ENCODE measurements around the gene CD180.

The CD180 gene

GRCh38 chr5:67196537-67197059, at the start of gene CD180:
CD180 (minus strand) TSS chr5:67196799; CDS start chr5:67196641, 158 bp downstream.
- no peak for DNase-seq (ENCODE audit: extremely low read depth in 1 of 2, low read depth in 1 of 2)

- no peak for DNase-seq (ENCODE audit: extremely low read depth in 1 of 2, low read depth in 1 of 2)
Observed at GRCh38 chr5:67246108-67246507, 49.5 kb upstream of the CD180 start.

- no peak for DNase-seq (ENCODE audit: extremely low read depth in 1 of 2, low read depth in 1 of 2)
Observed at GRCh38 chr5:67245259-67245846, 48.8 kb upstream of the CD180 start.

- DNase-seq (ENCODE audit: extremely low read depth in 1 of 2, low read depth in 1 of 2): no peak
Observed at GRCh38 chr5:67244345-67244793, 47.8 kb upstream of the CD180 start.

- no peak for DNase-seq (ENCODE audit: extremely low read depth in 1 of 2, low read depth in 1 of 2)
Observed at GRCh38 chr5:67243944-67244343, 47.3 kb upstream of the CD180 start.

GRCh38 chr5:67243349-67243748, 46.8 kb upstream of the CD180 start:
- no peak for DNase-seq (ENCODE audit: extremely low read depth in 1 of 2, low read depth in 1 of 2)

GRCh38 chr5:67241326-67241725, 44.7 kb upstream of the CD180 start:
- DNase-seq (ENCODE audit: extremely low read depth in 1 of 2, low read depth in 1 of 2): no peak

GRCh38 chr5:67240846-67241245, 44.2 kb upstream of the CD180 start:
- DNase-seq (ENCODE audit: extremely low read depth in 1 of 2, low read depth in 1 of 2): no peak

GRCh38 chr5:67240065-67240464, 43.5 kb upstream of the CD180 start:
- no peak for DNase-seq (ENCODE audit: extremely low read depth in 1 of 2, low read depth in 1 of 2)

- DNase-seq (ENCODE audit: extremely low read depth in 1 of 2, low read depth in 1 of 2): no peak
Observed at GRCh38 chr5:67238191-67238590, 41.6 kb upstream of the CD180 start.

- DNase-seq (ENCODE audit: extremely low read depth in 1 of 2, low read depth in 1 of 2): no peak
Observed at GRCh38 chr5:67235399-67236110, 39.0 kb upstream of the CD180 start.

GRCh38 chr5:67234671-67235176, 38.1 kb upstream of the CD180 start:
- DNase-seq (ENCODE audit: extremely low read depth in 1 of 2, low read depth in 1 of 2): no peak

- no peak for DNase-seq (ENCODE audit: extremely low read depth in 1 of 2, low read depth in 1 of 2)
Observed at GRCh38 chr5:67233075-67233474, 36.5 kb upstream of the CD180 start.

GRCh38 chr5:67223211-67223610, 26.6 kb upstream of the CD180 start:
- DNase-seq (ENCODE audit: extremely low read depth in 1 of 2, low read depth in 1 of 2): no peak

GRCh38 chr5:67222243-67223025, 25.8 kb upstream of the CD180 start:
- no peak for DNase-seq (ENCODE audit: extremely low read depth in 1 of 2, low read depth in 1 of 2)

- DNase-seq (ENCODE audit: extremely low read depth in 1 of 2, low read depth in 1 of 2): no peak
Observed at GRCh38 chr5:67221487-67222242, 25.1 kb upstream of the CD180 start.

- DNase-seq (ENCODE audit: extremely low read depth in 1 of 2, low read depth in 1 of 2): no peak
Observed at GRCh38 chr5:67216564-67216963, 20.0 kb upstream of the CD180 start.

GRCh38 chr5:67215519-67216471, 19.2 kb upstream of the CD180 start:
- peak in 1 of 2 donors; percentile 52 for DNase-seq (ENCODE audit: extremely low read depth in 1 of 2, low read depth in 1 of 2)

GRCh38 chr5:67214707-67215447, 18.3 kb upstream of the CD180 start:
- DNase-seq (ENCODE audit: extremely low read depth in 1 of 2, low read depth in 1 of 2): no peak
